GM21825 (cell line): ENCODE results near the gene ENTREP3.
"Not testable (repeated sequence)": the region's sequence is repeated elsewhere in the genome, so short reads cannot be mapped to it uniquely, and the experiment has no call there.

ENCODE experiments used
- ATAC-seq: cut with Tn5 transposase; IDR thresholded peaks from one replicate; pipeline ENCODE4 v1.9.1; 2021; ENCODE audit warnings: mild to moderate bottlenecking, moderate library complexity; ENCODE audit not compliant: unreplicated experiment

The ENTREP3 gene

DNA sequence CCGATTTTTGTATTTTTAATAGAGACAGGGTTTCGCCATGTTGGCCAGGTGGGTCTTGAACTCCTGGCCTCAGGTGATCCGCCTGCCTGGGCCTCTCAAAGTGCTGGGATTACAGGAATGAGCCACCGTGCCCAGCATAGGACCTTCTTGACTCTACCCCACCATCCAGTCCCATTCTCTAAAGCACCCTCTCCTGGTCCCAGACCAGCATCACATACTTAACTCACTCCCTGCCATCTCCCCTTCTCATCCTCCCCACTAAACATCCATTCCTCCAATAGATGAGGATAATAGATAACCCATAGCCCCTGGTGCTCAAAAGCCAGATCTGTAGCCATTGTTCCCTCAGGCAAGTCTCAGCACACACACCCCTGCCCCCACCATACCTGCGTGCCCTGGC lies 2.1 kb downstream of the ENTREP3 start:
- no peak for ATAC-seq

GRCh38 chr1:155251566-155251965 lies 3.7 kb downstream of the ENTREP3 start:
- no peak for ATAC-seq

GRCh38 chr1:155250633-155251449 lies 4.4 kb downstream of the ENTREP3 start:
- peak; percentile 74 for ATAC-seq

DNA sequence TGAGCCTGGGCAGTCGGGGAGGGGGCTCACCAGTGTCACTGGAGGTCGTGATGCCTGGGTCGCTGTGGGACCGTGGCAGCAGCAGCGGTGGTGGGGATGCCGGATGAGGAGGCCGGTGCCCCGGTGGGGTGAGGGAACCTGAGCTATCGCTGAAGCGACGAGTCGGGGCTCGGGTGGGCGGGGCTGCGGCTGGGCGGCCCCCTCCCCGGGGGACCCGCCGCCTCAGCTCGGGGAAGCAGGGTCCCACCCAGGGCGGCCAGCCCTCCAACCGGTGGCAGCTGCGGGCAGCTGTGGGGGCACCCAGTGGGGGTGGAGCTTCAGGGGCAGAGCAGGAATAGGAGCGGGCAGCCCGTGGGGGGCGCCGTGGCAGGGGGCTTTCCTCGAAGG lies 5.0 kb downstream of the ENTREP3 start:
- peak; percentile 16 for ATAC-seq

- ATAC-seq: no peak
Observed at GRCh38 chr1:155247667-155248553, 7.4 kb downstream of the ENTREP3 start.

DNA sequence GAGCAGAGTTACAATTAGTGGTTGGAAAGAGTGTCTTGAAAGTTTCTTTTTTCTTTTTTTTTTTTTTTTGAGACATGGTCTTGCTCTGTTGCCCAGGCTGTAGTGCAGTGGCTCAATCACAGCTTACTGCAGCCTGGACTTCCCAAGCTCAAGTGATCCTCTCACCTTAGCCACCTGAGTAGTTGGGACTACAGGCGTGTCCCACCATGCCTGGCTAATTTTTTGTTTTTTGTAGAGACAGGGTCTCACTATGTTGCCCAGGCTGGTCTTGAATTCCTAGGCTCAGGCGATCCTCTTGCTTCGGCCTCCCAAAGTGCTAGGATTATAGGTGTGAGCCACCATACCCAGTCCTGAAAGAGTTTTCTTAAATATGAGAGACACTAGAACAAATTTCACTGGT lies 8.5 kb downstream of the ENTREP3 start:
- ATAC-seq: not testable (repeated sequence)

- ATAC-seq: no peak
Observed at GRCh38 chr1:155245163-155245524, 10.1 kb downstream of the ENTREP3 start.

DNA sequence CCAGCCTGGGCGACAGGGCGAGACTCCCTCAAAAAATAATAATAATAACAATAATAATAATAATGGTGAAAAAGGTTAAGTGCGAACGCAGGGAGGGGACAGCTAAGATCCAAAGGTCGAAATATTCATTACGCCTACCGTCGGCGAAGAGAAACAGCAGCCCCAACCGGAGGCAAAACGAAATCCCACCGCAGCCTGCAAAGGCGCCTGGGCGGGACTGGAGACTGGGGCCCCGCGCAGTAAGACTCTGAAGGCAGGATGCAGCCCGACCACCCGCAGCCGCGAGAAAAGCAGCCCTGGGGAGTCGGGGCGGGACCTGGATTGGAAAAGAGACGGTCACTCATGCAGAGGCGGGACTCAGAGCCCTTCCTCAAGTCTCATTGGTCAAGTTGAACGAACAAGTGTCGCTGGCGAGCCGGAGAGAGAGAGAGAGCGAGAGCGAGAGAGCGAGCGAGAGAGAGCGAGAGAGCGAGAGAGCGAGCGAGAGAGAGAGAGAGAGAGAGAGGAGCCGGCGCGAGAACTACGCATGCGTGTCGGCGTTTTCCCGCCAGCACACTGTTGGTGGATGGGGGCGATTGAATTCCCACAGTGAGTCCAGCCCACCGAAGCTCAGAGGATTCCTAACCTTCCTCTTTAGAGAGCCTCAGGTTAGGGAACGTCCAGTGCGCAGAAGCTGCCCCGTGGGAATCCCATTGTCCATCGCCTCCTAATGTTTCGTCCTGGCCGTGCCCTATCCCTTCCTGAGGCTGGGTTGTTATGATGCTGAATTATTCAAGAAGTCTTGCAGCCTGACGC lies 10.7 kb downstream of the ENTREP3 start:
- peak; percentile 83 for ATAC-seq

GRCh38 chr1:155242805-155243358 lies 12.4 kb downstream of the ENTREP3 start:
- no peak for ATAC-seq

GRCh38 chr1:155241841-155242264 lies 13.4 kb downstream of the ENTREP3 start:
- no peak for ATAC-seq

- no peak for ATAC-seq
Observed at GRCh38 chr1:155241069-155241679, 14.1 kb downstream of the ENTREP3 start.

GRCh38 chr1:155236451-155236850 lies 18.8 kb downstream of the ENTREP3 start:
- ATAC-seq: no peak

DNA sequence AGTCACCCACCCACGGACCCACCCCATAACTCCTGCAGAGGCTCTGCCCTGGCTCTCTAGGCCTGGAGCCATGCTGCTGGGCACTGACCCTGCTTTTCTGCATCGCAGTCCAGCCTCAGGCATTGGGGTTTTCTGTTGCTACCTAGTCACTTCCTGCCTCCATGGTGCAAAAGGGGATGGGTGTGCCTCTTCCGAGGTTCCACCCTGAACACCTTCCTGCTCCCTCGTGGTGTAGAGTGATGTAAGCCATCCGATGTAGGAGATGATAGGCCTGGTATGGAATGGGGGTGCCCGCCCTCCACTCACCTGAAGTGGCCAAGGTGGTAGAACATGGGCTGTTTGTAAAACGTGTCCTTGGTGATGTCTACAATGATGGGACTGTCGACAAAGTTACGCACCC lies 19.9 kb downstream of the ENTREP3 start:
- not testable (repeated sequence) for ATAC-seq

DNA sequence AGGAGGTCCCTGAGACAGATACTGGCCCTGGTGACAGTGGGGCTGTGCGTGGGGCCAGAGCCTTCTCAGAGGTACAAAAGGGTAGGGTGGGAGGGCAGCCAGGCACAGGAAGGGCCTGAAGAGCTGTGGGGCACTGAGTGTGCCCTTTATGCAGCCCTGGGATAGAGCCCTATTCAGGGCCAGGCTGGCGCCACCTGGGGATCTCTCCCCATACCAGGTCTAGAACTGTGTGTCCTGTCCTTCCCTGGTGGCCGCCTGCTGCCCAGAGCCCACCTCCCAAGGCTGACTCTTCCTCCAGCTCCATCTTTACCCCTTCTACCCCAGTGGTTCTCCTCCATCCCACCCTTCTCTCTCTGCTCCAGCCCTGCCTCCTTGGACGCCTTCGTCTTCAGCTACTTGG lies 21.8 kb downstream of the ENTREP3 start:
- ATAC-seq: not testable (repeated sequence)

DNA sequence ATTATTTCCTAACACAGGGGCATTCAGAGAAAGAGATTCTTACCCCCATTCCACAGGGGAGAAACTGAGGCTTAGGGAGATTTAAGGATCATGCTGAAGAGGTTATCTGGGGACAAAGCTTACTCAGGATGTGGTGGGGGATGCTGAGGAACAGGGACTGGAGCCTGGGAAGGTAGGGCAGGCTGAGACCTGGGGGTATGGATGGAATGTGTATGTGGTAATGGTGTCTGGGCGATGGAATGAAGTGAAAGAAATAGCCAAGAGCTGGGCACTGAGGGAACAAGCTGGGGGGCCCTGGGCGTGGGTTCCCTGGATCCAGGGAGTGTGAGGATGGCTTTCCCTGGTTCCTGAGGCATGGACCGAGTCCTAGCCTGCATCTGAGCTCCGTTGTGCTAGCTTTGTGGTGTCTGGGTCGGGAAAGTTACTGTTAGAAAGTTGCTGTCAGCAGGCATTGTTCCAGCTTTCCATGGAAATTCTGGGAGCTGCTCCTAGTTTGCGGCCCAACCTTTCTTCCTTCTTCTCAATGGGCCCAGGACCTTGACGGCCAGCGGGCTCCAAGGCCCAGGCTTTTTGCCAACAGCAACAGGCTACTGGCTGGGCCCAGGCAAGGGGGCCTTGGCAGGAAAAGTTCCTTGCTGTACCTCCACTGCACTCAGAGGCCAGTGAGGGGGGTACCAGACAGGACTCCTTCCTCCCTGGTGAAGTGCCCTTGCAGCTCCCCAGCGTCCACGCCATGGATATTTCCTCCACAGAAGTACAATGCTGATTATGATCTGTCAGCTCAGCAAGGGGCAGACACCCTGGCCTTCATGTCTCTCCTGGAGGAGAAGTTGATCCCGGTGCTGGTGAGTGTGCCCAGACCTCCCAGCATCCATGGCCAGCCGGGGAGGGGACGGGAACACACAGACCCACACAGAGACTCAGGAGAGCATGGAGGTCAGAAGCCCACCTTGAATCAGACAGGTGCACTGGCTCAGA lies 23.0 kb downstream of the ENTREP3 start:
- not testable (repeated sequence) for ATAC-seq

DNA sequence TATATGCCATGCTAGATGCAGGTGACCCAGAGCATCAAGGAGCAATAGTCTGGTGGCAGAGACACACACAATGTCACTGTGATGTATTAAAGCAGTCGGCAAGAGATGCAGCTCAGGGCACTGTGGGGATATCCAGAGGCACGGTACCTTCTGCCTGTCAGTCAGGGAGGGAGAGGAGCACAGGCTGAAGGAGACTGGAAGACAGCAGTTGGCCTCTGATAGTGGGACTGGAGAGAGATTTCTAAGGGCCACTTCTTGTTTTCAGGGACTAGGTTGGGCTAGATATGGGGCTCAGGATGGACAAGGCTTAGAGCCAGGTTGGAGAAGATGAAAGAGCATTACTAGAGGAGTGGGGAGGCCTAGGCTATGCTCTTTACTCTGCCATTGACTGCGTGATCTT lies 24.0 kb downstream of the ENTREP3 start:
- ATAC-seq: not testable (repeated sequence)

DNA sequence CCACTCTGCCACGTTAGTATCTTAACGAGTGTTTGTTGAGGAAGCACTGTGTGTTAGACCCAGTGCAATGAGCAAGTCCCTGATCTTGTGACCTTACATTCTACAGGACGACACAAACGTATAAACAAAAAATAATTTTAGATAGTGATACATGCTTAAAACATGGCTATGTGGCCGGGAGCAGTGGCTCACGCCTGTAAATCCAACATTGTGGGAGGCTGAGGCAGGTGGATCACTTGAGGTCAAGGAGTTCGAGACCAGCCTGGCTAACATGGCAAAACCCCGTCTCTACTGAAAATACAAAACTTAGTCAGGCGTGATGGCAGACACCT lies 27.2 kb downstream of the ENTREP3 start:
- no peak for ATAC-seq

DNA sequence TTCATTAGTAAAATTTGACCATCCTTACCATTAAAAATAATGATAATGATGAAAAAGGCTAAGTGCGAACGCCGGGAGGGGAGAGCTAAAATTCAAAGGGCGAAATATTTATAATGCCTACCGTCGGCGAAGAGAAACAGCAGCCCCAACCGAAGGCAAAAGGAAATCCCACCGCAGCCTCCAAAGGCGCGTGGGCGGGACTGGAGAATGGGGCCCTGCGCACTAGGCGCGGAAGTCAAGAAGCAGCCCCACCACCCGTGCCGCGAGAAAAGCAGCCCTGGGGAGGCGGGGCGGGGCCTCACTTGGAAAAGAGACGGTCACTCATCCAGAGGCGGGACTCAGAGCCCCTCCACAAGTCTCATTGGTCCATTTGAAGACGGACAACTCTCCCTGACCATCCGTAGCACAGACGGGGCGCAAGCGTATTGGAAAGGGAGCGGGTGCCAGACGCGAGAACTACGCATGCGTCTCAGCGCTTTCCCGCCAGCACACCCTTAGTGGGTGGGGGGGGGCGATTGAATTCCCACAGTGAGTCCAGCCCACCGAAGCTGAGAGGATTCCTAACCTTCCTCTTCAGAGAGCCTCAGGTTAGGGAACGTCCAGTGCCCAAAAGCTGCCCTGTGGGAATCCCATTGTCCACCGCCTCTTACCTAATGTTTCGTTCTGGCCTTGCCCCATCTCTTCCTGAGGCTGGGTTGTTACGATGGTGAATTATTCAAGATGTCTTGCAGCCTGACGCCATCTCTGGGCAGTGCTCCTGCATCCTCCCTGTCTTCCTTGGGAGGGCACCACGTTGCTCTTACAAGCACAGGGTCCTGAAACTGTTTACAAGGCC lies 27.8 kb downstream of the ENTREP3 start:
- peak; percentile 79 for ATAC-seq

DNA sequence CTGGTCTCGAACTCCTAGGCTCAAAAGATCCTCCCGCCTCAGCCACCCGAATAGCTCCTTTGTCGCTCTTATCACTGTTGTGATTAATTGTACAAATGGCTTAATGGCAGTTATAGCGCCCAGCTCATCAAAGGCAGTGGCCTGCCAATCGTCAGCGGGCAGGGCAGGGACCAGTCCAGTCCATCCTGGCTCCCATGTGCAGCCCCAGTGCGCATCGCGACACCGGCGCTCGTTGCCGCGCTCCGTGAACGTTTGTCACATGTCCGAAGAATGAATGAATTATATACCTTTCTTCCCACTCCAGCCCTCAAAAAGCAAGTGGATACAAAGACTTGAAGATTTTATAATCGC lies 28.4 kb downstream of the ENTREP3 start:
- no peak for ATAC-seq
